GM23338 (cell line): ENCODE measurements around the gene COL26A1. TPM values are rescaled to one million over a fixed set of nuclear protein-coding genes. Genes with fewer than 3 reads are reported as not detected.

Experiments used
- ATAC-seq: fragments of 200-7000 bp; cut with Tn5 transposase; 3 replicates; pipeline ENCODE4 v1.9.1; 2020
- DNase-seq: peaks from one replicate; pipeline ENCODE4 v3.0.0-alpha.2; 2015; ENCODE audit warnings: low spot score
- H2AFZ ChIP-seq: fragments of 200-600 bp; sonication (generic); 2 replicates; pipeline ENCODE4 v1.8.0; 2016; ENCODE audit warnings: antibody characterized with exemption, mild to moderate bottlenecking, moderate library complexity
- H3F3A ChIP-seq: fragments of 200-600 bp; sonication (generic); replicated peaks from 2 replicates; pipeline ENCODE4 v1.8.0; 2017; ENCODE audit warnings: antibody characterized with exemption, mixed run types, low read depth
- H3K27ac ChIP-seq: fragments of 200-600 bp; sonication (generic); 2 replicates; pipeline ENCODE4 v1.6.1; 2016; ENCODE audit warnings: low read depth
- H3K27me3 ChIP-seq: fragments of 200-600 bp; sonication (generic); 2 replicates; pipeline ENCODE4 v1.8.0; 2016; ENCODE audit warnings: mild to moderate bottlenecking, mixed run types, moderate library complexity; ENCODE audit not compliant: insufficient read depth
- H3K36me3 ChIP-seq: fragments of 200-600 bp; sonication (generic); 2 replicates; pipeline ENCODE4 v1.8.0; 2016; ENCODE audit warnings: mild to moderate bottlenecking; ENCODE audit not compliant: insufficient read depth
- H3K4me1 ChIP-seq: fragments of 200-600 bp; sonication (generic); 2 replicates; pipeline ENCODE4 v1.8.0; 2016; ENCODE audit warnings: mild to moderate bottlenecking, moderate library complexity; ENCODE audit not compliant: insufficient read depth
- H3K4me2 ChIP-seq: fragments of 200-600 bp; sonication (generic); 2 replicates; pipeline ENCODE4 v1.7.1; 2017; ENCODE audit warnings: mixed run types
- H3K4me3 ChIP-seq: fragments of 200-600 bp; sonication (generic); 2 replicates; pipeline ENCODE4 v1.6.1; 2016; ENCODE audit warnings: mixed run types
- H3K79me2 ChIP-seq: fragments of 200-600 bp; sonication (generic); replicated peaks from 2 replicates; pipeline ENCODE4 v1.8.0; 2017; ENCODE audit warnings: mild to moderate bottlenecking; ENCODE audit not compliant: insufficient read depth
- H3K9me2 ChIP-seq: fragments of 200-600 bp; sonication (generic); 2 replicates; pipeline ENCODE4 v1.8.0; 2017; ENCODE audit not compliant: insufficient read depth
- H4K20me1 ChIP-seq: fragments of 200-600 bp; sonication (generic); replicated peaks from 2 replicates; pipeline ENCODE4 v1.8.0; 2017; ENCODE audit warnings: mild to moderate bottlenecking; ENCODE audit not compliant: insufficient read depth
- H3K27ac Mint-ChIP-seq: 2 replicates; pipeline ENCODE4 v1.8.0; 2020; ENCODE audit warnings: inconsistent platforms, mild to moderate bottlenecking, moderate library complexity, mixed read lengths
- H3K27me3 Mint-ChIP-seq: 3 replicates; pipeline ENCODE4 v1.8.0; 2022; ENCODE audit warnings: low read depth, mild to moderate bottlenecking, moderate library complexity, mixed read lengths, inconsistent platforms; ENCODE audit not compliant: insufficient read depth, poor library complexity
- H3K36me3 Mint-ChIP-seq: 3 replicates; pipeline ENCODE4 v1.8.0; 2021; ENCODE audit warnings: low read depth, mild to moderate bottlenecking, inconsistent platforms, moderate library complexity, mixed read lengths
- H3K4me1 Mint-ChIP-seq: 3 replicates; pipeline ENCODE4 v1.8.0; 2020; ENCODE audit warnings: mild to moderate bottlenecking, inconsistent platforms, mixed read lengths
- H3K4me3 Mint-ChIP-seq: 3 replicates; pipeline ENCODE4 v1.8.0; 2021; ENCODE audit warnings: moderate library complexity, mild to moderate bottlenecking, inconsistent platforms, mixed read lengths
- H3K9me3 Mint-ChIP-seq: 3 replicates; pipeline ENCODE4 v1.8.0; 2020; ENCODE audit warnings: moderate library complexity, mild to moderate bottlenecking, inconsistent platforms, mixed read lengths
- CTCF ChIP-seq, 2 experiments: fragments of 200-600 bp in 1 of 2; sonication (generic) in 1 of 2; conservative IDR thresholded peaks; 2 replicates each; pipeline versions ENCODE4 v1.5.1 to v1.6.1; 2016 to 2017; ENCODE audit warnings: antibody characterized with exemption in 2 of 2, low read depth in 2 of 2, mild to moderate bottlenecking in 2 of 2, moderate library complexity in 1 of 2
- ETS1 ChIP-seq: IDR thresholded peaks from 2 replicates; pipeline ENCODE4 v1.6.1; 2016; ENCODE audit warnings: antibody characterized with exemption
- EZH2 ChIP-seq: fragments of 200-600 bp; sonication (generic); IDR thresholded peaks from one replicate; pipeline ENCODE4 v1.8.0; 2017; ENCODE audit warnings: antibody characterized with exemption, mild to moderate bottlenecking, low read depth; ENCODE audit not compliant: unreplicated experiment
- JUNB ChIP-seq: IDR thresholded peaks from one replicate; pipeline ENCODE4 v1.6.1; 2016; ENCODE audit warnings: antibody characterized with exemption; ENCODE audit not compliant: unreplicated experiment
- NANOG ChIP-seq: IDR thresholded peaks from 2 replicates; pipeline ENCODE4 v1.6.1; 2016; ENCODE audit warnings: antibody characterized with exemption, borderline replicate concordance
- STAT1 ChIP-seq: IDR thresholded peaks from one replicate; pipeline ENCODE4 v1.6.1; 2016; ENCODE audit warnings: antibody characterized with exemption; ENCODE audit not compliant: unreplicated experiment
- ZNF114 ChIP-seq: fragments of 250-450 bp; sonication (Bioruptor Pico); IDR thresholded peaks from 2 replicates; pipeline ENCODE4 v1.5.0; 2020; ENCODE audit warnings: mild to moderate bottlenecking, moderate library complexity
- ZNF331 ChIP-seq: fragments of 250-450 bp; sonication (Bioruptor Pico); IDR thresholded peaks from 2 replicates; pipeline ENCODE4 v1.5.0; 2020; ENCODE audit warnings: low read depth, mild to moderate bottlenecking, moderate library complexity
- polyA plus RNA-seq: library from polyadenylated mRNA; unstranded; fragments of >200 nt; fragmentation: Nextera tagmentation; extraction: Ambion mirVana; gene quantifications from 2 replicates; pipeline ENCODE4 v1.2.1, GENCODE V29; 2016
- total RNA-seq: library from RNA; depleted of rRNA; stranded (reverse); fragments of >200 nt; shearing (Covaris generic); gene quantifications from 2 replicates; pipeline ENCODE4 v1.2.3, GENCODE V29; 2014
- TF ChIP-seq, protein P1 (sequence below): fragments of 250-450 bp; sonication (Bioruptor Pico); IDR thresholded peaks from 2 replicates; pipeline ENCODE4 v1.5.0; 2020; ENCODE audit warnings: mild to moderate bottlenecking, moderate library complexity
- TF ChIP-seq, protein P2 (sequence below): IDR thresholded peaks from one replicate; pipeline ENCODE4 v1.6.1; 2018; ENCODE audit warnings: antibody characterized with exemption; ENCODE audit not compliant: unreplicated experiment

The COL26A1 gene
- total and polyA plus RNA-seq, 2 experiments from 2014 or later = 17.8 to 55.0 TPM

DNA sequence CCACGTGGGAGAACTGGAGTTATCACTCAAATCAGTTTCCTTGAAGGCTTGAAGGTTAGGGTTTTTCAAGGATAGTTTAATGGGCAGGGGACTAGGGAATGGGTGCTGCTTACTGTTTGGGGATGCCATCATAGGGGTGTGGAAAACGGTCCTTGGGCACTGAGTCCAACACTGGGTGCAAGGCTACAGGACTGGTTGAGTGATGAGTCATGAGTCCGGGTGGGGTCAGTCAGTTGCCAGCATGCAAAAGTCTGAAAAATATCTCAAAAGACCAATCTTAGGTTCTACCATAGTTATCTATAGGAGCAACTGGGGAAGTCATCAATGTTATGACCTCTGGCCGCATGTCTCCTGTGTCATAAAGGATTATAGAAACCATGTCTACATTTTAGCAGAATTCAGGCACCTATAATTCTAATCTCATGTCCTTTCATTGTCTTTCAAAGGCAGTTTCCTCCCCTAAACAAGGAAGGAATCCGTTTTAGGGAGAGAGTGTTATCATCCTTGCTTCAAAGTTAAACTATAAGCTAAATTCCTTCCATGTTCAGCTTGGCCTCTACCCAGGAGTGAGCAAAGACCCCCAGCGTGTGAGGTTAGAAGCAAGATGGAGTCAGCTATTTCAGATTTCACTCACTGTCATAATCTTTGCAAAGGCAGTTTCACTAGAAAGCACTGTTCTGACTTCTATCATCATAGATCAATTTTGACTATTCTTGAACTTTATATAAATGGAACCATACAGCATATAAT is 94.5 kb downstream of the COL26A1 start:
- Histone ChIP-seq H4K20me1 (no peaks in the 10 kb centered on the region), H3F3A (no peaks in the 10 kb centered on the region), H3K4me2 (no peak overlapping the region), H3K36me3 (no peaks in the 10 kb centered on the region; the same call in 1 of the 2 replicates), H3K9me2 (no peaks in the 10 kb centered on the region), H3K27me3 (no peaks in the 10 kb centered on the region), H3K27ac (no peak overlapping the region), H3K79me2 (no peaks in the 10 kb centered on the region), H2AFZ (no peak overlapping the region), H3K4me3 (no peak overlapping the region), H3K4me1 (no peaks in the 10 kb centered on the region)
- peaks cover 1% of the 10 kb centered on the region for H3K27me3 Mint-ChIP-seq
- no peak overlapping the region for H3K27ac Mint-ChIP-seq
- no peaks in the 10 kb centered on the region for H3K4me1 Mint-ChIP-seq
- H3K36me3 Mint-ChIP-seq = peaks cover 3% of the 10 kb centered on the region; the same call in 1 of the 3 replicates
- ATAC-seq (no peak), DNase-seq (no peak)
- TF ChIP-seq JUNB (no peak), EZH2 (no peak), CTCF (conservative IDR thresholded peaks at IDR 0.05; ENCODE audit: low read depth in 2 of 2) (no peak), ZNF331 (CRISPR knock-in tag) (no peak), ZNF114 (CRISPR knock-in tag) (no peak), ETS1 (no peak), NANOG (no peak), STAT1 (no peak)
- TF ChIP-seq, protein P1, sequence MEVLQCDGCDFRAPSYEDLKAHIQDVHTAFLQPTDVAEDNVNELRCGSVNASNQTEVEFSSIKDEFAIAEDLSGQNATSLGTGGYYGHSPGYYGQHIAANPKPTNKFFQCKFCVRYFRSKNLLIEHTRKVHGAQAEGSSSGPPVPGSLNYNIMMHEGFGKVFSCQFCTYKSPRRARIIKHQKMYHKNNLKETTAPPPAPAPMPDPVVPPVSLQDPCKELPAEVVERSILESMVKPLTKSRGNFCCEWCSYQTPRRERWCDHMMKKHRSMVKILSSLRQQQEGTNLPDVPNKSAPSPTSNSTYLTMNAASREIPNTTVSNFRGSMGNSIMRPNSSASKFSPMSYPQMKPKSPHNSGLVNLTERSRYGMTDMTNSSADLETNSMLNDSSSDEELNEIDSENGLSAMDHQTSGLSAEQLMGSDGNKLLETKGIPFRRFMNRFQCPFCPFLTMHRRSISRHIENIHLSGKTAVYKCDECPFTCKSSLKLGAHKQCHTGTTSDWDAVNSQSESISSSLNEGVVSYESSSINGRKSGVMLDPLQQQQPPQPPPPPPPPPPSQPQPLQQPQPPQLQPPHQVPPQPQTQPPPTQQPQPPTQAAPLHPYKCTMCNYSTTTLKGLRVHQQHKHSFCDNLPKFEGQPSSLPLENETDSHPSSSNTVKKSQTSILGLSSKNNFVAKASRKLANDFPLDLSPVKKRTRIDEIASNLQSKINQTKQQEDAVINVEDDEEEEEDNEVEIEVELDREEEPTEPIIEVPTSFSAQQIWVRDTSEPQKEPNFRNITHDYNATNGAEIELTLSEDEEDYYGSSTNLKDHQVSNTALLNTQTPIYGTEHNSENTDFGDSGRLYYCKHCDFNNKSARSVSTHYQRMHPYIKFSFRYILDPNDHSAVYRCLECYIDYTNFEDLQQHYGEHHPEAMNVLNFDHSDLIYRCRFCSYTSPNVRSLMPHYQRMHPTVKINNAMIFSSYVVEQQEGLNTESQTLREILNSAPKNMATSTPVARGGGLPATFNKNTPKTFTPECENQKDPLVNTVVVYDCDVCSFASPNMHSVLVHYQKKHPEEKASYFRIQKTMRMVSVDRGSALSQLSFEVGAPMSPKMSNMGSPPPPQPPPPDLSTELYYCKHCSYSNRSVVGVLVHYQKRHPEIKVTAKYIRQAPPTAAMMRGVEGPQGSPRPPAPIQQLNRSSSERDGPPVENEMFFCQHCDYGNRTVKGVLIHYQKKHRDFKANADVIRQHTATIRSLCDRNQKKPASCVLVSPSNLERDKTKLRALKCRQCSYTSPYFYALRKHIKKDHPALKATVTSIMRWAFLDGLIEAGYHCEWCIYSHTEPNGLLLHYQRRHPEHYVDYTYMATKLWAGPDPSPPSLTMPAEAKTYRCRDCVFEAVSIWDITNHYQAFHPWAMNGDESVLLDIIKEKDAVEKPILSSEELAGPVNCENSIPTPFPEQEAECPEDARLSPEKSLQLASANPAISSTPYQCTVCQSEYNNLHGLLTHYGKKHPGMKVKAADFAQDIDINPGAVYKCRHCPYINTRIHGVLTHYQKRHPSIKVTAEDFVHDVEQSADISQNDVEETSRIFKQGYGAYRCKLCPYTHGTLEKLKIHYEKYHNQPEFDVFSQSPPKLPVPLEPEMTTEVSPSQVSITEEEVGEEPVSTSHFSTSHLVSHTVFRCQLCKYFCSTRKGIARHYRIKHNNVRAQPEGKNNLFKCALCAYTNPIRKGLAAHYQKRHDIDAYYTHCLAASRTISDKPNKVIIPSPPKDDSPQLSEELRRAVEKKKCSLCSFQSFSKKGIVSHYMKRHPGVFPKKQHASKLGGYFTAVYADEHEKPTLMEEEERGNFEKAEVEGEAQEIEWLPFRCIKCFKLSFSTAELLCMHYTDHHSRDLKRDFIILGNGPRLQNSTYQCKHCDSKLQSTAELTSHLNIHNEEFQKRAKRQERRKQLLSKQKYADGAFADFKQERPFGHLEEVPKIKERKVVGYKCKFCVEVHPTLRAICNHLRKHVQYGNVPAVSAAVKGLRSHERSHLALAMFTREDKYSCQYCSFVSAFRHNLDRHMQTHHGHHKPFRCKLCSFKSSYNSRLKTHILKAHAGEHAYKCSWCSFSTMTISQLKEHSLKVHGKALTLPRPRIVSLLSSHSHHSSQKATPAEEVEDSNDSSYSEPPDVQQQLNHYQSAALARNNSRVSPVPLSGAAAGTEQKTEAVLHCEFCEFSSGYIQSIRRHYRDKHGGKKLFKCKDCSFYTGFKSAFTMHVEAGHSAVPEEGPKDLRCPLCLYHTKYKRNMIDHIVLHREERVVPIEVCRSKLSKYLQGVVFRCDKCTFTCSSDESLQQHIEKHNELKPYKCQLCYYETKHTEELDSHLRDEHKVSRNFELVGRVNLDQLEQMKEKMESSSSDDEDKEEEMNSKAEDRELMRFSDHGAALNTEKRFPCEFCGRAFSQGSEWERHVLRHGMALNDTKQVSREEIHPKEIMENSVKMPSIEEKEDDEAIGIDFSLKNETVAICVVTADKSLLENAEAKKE = no peak
- TF ChIP-seq, protein P2, sequence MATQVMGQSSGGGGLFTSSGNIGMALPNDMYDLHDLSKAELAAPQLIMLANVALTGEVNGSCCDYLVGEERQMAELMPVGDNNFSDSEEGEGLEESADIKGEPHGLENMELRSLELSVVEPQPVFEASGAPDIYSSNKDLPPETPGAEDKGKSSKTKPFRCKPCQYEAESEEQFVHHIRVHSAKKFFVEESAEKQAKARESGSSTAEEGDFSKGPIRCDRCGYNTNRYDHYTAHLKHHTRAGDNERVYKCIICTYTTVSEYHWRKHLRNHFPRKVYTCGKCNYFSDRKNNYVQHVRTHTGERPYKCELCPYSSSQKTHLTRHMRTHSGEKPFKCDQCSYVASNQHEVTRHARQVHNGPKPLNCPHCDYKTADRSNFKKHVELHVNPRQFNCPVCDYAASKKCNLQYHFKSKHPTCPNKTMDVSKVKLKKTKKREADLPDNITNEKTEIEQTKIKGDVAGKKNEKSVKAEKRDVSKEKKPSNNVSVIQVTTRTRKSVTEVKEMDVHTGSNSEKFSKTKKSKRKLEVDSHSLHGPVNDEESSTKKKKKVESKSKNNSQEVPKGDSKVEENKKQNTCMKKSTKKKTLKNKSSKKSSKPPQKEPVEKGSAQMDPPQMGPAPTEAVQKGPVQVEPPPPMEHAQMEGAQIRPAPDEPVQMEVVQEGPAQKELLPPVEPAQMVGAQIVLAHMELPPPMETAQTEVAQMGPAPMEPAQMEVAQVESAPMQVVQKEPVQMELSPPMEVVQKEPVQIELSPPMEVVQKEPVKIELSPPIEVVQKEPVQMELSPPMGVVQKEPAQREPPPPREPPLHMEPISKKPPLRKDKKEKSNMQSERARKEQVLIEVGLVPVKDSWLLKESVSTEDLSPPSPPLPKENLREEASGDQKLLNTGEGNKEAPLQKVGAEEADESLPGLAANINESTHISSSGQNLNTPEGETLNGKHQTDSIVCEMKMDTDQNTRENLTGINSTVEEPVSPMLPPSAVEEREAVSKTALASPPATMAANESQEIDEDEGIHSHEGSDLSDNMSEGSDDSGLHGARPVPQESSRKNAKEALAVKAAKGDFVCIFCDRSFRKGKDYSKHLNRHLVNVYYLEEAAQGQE = no peak
- no peak overlapping the region for H3K4me3 Mint-ChIP-seq
- H3K9me3 Mint-ChIP-seq = no peaks in the 10 kb centered on the region
